H1 (cell line): ENCODE data around the gene SLC25A21. TPM values are rescaled to one million over a fixed set of nuclear protein-coding genes. Genes with fewer than 3 reads are reported as not detected.

Experiments used
- CBX5 ChIP-seq: fragments of 300-800, 300-1000 bp; sonication (generic); IDR thresholded peaks from 2 replicates; pipeline ENCODE4 v1.7.1; 2016; ENCODE audit warnings: antibody characterized with exemption, low read length, low read depth
- CREB1 ChIP-seq: IDR thresholded peaks from 2 replicates; pipeline ENCODE4 v1.6.1; 2012; ENCODE audit warnings: inconsistent platforms
- JUND ChIP-seq: IDR thresholded peaks from 2 replicates; pipeline ENCODE4 v1.6.1; 2011; ENCODE audit warnings: mild to moderate bottlenecking, improper control_type of control experiment, low read length
- TAF1 ChIP-seq: IDR thresholded peaks from 2 replicates; pipeline ENCODE4 v1.6.1; 2011; ENCODE audit warnings: mild to moderate bottlenecking, low read depth, low read length
- TCF12 ChIP-seq: IDR thresholded peaks from 2 replicates; pipeline ENCODE4 v1.6.1; 2011; ENCODE audit warnings: low read depth, mild to moderate bottlenecking, low read length
- polyA plus RNA-seq, 7 experiments: library from polyadenylated mRNA; depleted of rRNA in 3 of 7; stranded (reverse) in 5 of 7; unstranded in 2 of 7; fragments of >200 nt in 5 of 7; fragments of 200-250 nt in 2 of 7; gene quantifications; 1 replicate in 5 of 7; 2 replicates in 1 of 7; 4 replicates in 1 of 7; pipeline versions ENCODE4 v1.2.1 to v1.2.3, GENCODE V29; 2011 to 2013; ENCODE audit warnings: missing spikeins in 2 of 7, mixed read lengths in 2 of 7
- total RNA-seq: library from RNA; stranded (reverse); fragmentation: NEBNext Ultra II Directional; extraction: Animal tissue kit (Norgen Biotek cat#: 25700); gene quantifications from 2 replicates; pipeline ENCODE4 v1.2.1, GENCODE V29; 2021
- TF ChIP-seq, protein P1 (sequence below), 3 experiments: IDR thresholded peaks; 1 replicate in 2 of 3; 2 replicates in 1 of 3; pipeline versions ENCODE4 v1.5.1 to v1.6.1; 2011; ENCODE audit warnings: low read length in 3 of 3, mild to moderate bottlenecking in 3 of 3, inconsistent platforms in 2 of 3, low read depth in 1 of 3, moderate library complexity in 1 of 3; ENCODE audit not compliant: insufficient read depth in 1 of 3; ENCODE audit errors: control extremely low read depth in 1 of 3

SLC25A21 gene
- total and polyA plus RNA-seq, 2 of the 8 experiments (the other 6 are each of a cell fraction or from before 2014, with no cell fraction given): 6.9 to 15.7 TPM

DNA sequence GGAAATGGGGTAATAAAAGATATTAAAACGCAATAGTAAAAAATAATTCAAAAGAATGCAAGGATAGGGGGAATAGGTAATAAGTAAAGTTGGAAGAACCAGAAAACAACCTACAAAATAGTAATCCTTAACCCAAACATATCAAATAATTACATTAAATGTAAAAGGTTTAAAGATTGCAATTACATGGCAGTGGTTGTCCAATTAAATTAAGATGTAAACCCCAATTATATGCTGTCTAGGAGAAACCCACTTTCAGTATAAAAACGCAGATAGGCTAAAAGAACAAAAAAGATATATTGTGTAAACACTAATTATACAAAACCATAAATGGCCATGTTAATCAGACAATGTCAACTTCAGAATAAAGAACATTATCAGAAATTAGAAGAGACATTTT lies 247.3 kb downstream of the SLC25A21 start (continued):
- TF ChIP-seq CBX5: no peak
- TF ChIP-seq, protein P1, sequence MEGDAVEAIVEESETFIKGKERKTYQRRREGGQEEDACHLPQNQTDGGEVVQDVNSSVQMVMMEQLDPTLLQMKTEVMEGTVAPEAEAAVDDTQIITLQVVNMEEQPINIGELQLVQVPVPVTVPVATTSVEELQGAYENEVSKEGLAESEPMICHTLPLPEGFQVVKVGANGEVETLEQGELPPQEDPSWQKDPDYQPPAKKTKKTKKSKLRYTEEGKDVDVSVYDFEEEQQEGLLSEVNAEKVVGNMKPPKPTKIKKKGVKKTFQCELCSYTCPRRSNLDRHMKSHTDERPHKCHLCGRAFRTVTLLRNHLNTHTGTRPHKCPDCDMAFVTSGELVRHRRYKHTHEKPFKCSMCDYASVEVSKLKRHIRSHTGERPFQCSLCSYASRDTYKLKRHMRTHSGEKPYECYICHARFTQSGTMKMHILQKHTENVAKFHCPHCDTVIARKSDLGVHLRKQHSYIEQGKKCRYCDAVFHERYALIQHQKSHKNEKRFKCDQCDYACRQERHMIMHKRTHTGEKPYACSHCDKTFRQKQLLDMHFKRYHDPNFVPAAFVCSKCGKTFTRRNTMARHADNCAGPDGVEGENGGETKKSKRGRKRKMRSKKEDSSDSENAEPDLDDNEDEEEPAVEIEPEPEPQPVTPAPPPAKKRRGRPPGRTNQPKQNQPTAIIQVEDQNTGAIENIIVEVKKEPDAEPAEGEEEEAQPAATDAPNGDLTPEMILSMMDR (IDR thresholded peaks at IDR 0.05; ENCODE audit: control extremely low read depth in 1 of 3, insufficient read depth in 1 of 3, low read depth in 1 of 3, low read length in 3 of 3): no peak
- TF ChIP-seq TCF12: no peak
- no peak for TF ChIP-seq CREB1
- no peak for TF ChIP-seq TAF1
- no peak for TF ChIP-seq JUND
